Natural killer cell (primary cell): Measurements from ENCODE around the gene YWHAH. TPM values are rescaled to one million over a fixed set of nuclear protein-coding genes. Genes with fewer than 3 reads are reported as not detected.

ENCODE experiments used
- ATAC-seq, 3 donors: fragments of 150-1000 bp in 2 of 3; fragments of 200-7000 bp in 1 of 3; cut with Tn5 transposase; 1 replicate in 1 of 3; 2 replicates in 2 of 3; pipeline ENCODE4 v1.10.0; 2021; ENCODE audit warnings: mild to moderate bottlenecking in 2 of 3, moderate library complexity in 2 of 3
- DNase-seq, 2 donors: peaks; one replicate each; pipeline versions ENCODE4 v3.0.0 to v3.0.0-alpha.2; 2013 to 2021; ENCODE audit warnings: mixed read lengths in 1 of 2
- H3K27ac ChIP-seq: one replicate; pipeline ENCODE4 v1.5.1; 2013; ENCODE audit warnings: mild to moderate bottlenecking, low read length
- H3K27me3 ChIP-seq: one replicate; pipeline ENCODE4 v1.6.1; 2013; ENCODE audit warnings: low read length; ENCODE audit not compliant: control insufficient read depth, insufficient read depth
- H3K36me3 ChIP-seq: one replicate; pipeline ENCODE4 v1.6.1; 2013; ENCODE audit warnings: low read length; ENCODE audit not compliant: control insufficient read depth, insufficient read depth
- H3K4me1 ChIP-seq: one replicate; pipeline ENCODE4 v1.6.1; 2013; ENCODE audit warnings: low read length; ENCODE audit not compliant: control insufficient read depth, insufficient read depth
- H3K4me3 ChIP-seq: one replicate; pipeline ENCODE4 v1.5.1; 2013; ENCODE audit warnings: low read length
- H3K9me3 ChIP-seq: one replicate; pipeline ENCODE4 v1.6.1; 2013; ENCODE audit warnings: low read length; ENCODE audit not compliant: control insufficient read depth, insufficient read depth
- H3K27ac Mint-ChIP-seq, 2 donors: one replicate each; pipeline ENCODE4 v1.8.0; 2022; ENCODE audit warnings: mild to moderate bottlenecking in 2 of 2, mixed read lengths in 2 of 2, moderate library complexity in 1 of 2
- H3K27me3 Mint-ChIP-seq, 2 donors: one replicate each; pipeline ENCODE4 v1.8.0; 2022; ENCODE audit warnings: low read depth in 2 of 2, mixed read lengths in 2 of 2
- H3K36me3 Mint-ChIP-seq: one replicate; pipeline ENCODE4 v1.8.0; 2022; ENCODE audit warnings: mixed read lengths
- H3K4me1 Mint-ChIP-seq, 2 donors: one replicate each; pipeline ENCODE4 v1.8.0; 2022; ENCODE audit warnings: mixed read lengths in 2 of 2
- H3K4me3 Mint-ChIP-seq: one replicate; pipeline ENCODE4 v1.8.0; 2022; ENCODE audit warnings: mild to moderate bottlenecking, moderate library complexity, mixed read lengths
- H3K9me3 Mint-ChIP-seq, 2 donors: one replicate each; pipeline ENCODE4 v1.8.0; 2022; ENCODE audit warnings: mixed read lengths in 2 of 2
- CTCF ChIP-seq: fragments of 200-600 bp; IDR thresholded peaks from one replicate; pipeline ENCODE4 v1.8.0; 2022; ENCODE audit warnings: antibody characterized with exemption
- WGBS: methylation state at CpG from one replicate; pipeline ENCODE4 v1.1.7; 2013; ENCODE audit warnings: missing lambda C conversion rate; ENCODE audit not compliant: insufficient coverage; 5-methylcytosine and 5-hydroxymethylcytosine counted together
- intact Hi-C: fragments of 100-400 bp; cut with micrococcal nuclease; formaldehyde crosslinking; loops from one replicate; pipeline ENCODE4 v1.14.2; 2022
- total RNA-seq, 4 donors: library from RNA; stranded (reverse); fragments of 120-200 nt in 1 of 4; gene quantifications; one replicate each; pipeline versions ENCODE4 v1.2.3 to v1.2.4, GENCODE V29; 2013 to 2022

YWHAH gene
- total RNA-seq, 3 donors from 2014 or later (not counting 1 experiment from before 2014, with no cell fraction given), result 29.6 to 35.0 (median 32.8) TPM

- Histone ChIP-seq H3K27ac (no peak overlapping the region), H3K4me3 (no peak overlapping the region), H3K27me3 (no peaks in the 10 kb centered on the region), H3K36me3 (no peaks in the 10 kb centered on the region), H3K4me1 (peaks cover 21% of the 10 kb centered on the region), H3K9me3 (no peaks in the 10 kb centered on the region)
- intact Hi-C loops, result no loop called here
- H3K4me1 Mint-ChIP-seq, result no peaks in the 10 kb centered on the region
- peaks cover 0 to 3% of the 10 kb centered on the region in 2 donors for H3K27me3 Mint-ChIP-seq
- H3K9me3 Mint-ChIP-seq, result peaks cover 0 to 2% of the 10 kb centered on the region in 2 donors
- 74% methylated on average over 3 of the region's 3 CpGs for WGBS
- ATAC-seq (no peak), DNase-seq (no peak)
- no peak for TF ChIP-seq CTCF
- no peak overlapping the region for H3K4me3 Mint-ChIP-seq
- H3K36me3 Mint-ChIP-seq, result no peaks in the 10 kb centered on the region
- H3K27ac Mint-ChIP-seq, result no peak overlapping the region
Measured at GRCh38 chr22:31921106-31921505, 23.2 kb upstream of the YWHAH start.

- H3K4me3 Mint-ChIP-seq, result no peak overlapping the region
- intact Hi-C loops, result no loop called here
- no peaks in the 10 kb centered on the region for H3K4me1 Mint-ChIP-seq
- no peak for ATAC-seq
- no peaks in the 10 kb centered on the region for H3K9me3 ChIP-seq
- no peaks in the 10 kb centered on the region for H3K36me3 Mint-ChIP-seq
- H3K36me3 ChIP-seq, result no peaks in the 10 kb centered on the region
- TF ChIP-seq CTCF, result no peak
- no peak overlapping the region for H3K27ac ChIP-seq
- H3K4me3 ChIP-seq, result no peak overlapping the region
- H3K9me3 Mint-ChIP-seq, result peaks cover 0 to 2% of the 10 kb centered on the region in 2 donors
- WGBS, result 68% methylated on average over 6 of the region's 6 CpGs
- no peak for DNase-seq
- H3K27me3 Mint-ChIP-seq, result peaks cover 0 to 3% of the 10 kb centered on the region in 2 donors
- H3K27me3 ChIP-seq, result no peaks in the 10 kb centered on the region
- H3K4me1 ChIP-seq, result peaks cover 14% of the 10 kb centered on the region
- no peak overlapping the region for H3K27ac Mint-ChIP-seq
Measured at GRCh38 chr22:31922534-31922933, 21.8 kb upstream of the YWHAH start.

- H3K27me3 Mint-ChIP-seq, result peaks cover 0 to 3% of the 10 kb centered on the region in 2 donors
- TF ChIP-seq CTCF, result no peak
- no peak overlapping the region for H3K27ac Mint-ChIP-seq
- no peaks in the 10 kb centered on the region for H3K27me3 ChIP-seq
- no peaks in the 10 kb centered on the region for H3K36me3 ChIP-seq
- ATAC-seq (no peak), DNase-seq (no peak)
- peaks cover 10% of the 10 kb centered on the region for H3K4me1 ChIP-seq
- intact Hi-C loops, result no loop called here
- H3K36me3 Mint-ChIP-seq, result no peaks in the 10 kb centered on the region
- no peak overlapping the region for H3K27ac ChIP-seq
- H3K9me3 ChIP-seq, result no peaks in the 10 kb centered on the region
- WGBS, result 13% methylated on average over 3 of the region's 5 CpGs
- H3K4me3 ChIP-seq, result no peak overlapping the region
- no peak overlapping the region for H3K4me3 Mint-ChIP-seq
- no peaks in the 10 kb centered on the region for H3K4me1 Mint-ChIP-seq
- H3K9me3 Mint-ChIP-seq, result peaks cover 0 to 2% of the 10 kb centered on the region in 2 donors
Measured at GRCh38 chr22:31923136-31923535, 21.2 kb upstream of the YWHAH start.

- peaks cover 8% of the 10 kb centered on the region for H3K4me1 ChIP-seq
- no peak overlapping the region for H3K27ac Mint-ChIP-seq
Measured at GRCh38 chr22:31923747-31924146, 20.6 kb upstream of the YWHAH start.

More at GRCh38 chr22:31923747-31924146, 20.6 kb upstream of the YWHAH start:
- Histone ChIP-seq H3K9me3 (no peaks in the 10 kb centered on the region), H3K4me3 (no peak overlapping the region), H3K27me3 (no peaks in the 10 kb centered on the region), H3K36me3 (no peaks in the 10 kb centered on the region), H3K27ac (no peak overlapping the region)
- Mint-ChIP-seq H3K4me1 (no peaks in the 10 kb centered on the region), H3K36me3 (no peaks in the 10 kb centered on the region), H3K27me3 (peaks cover 0 to 3% of the 10 kb centered on the region in 2 donors), H3K9me3 (peaks cover 0 to 2% of the 10 kb centered on the region in 2 donors), H3K4me3 (no peak overlapping the region)
- intact Hi-C loops, result no loop called here
- no peak for DNase-seq
- TF ChIP-seq CTCF, result no peak
- 69% methylated on average over 2 of the region's 2 CpGs for WGBS
- ATAC-seq, result no peak
